Activated CD8-positive, alpha-beta memory T cell treated with anti-CD3 and anti-CD28 coated beads, Interleukin-2, amount 50 U/mL, for 1 hour (primary cell): ENCODE measurements around the gene L2HGDH.
"Not testable (repeated sequence)": the region's sequence is repeated elsewhere in the genome, so short reads cannot be mapped to it uniquely, and the experiment has no call there.

Source experiments
- DNase-seq: peaks from one replicate; pipeline ENCODE4 v3.0.0-alpha.2; 2020; ENCODE audit errors: extremely low read depth

The L2HGDH gene

DNA sequence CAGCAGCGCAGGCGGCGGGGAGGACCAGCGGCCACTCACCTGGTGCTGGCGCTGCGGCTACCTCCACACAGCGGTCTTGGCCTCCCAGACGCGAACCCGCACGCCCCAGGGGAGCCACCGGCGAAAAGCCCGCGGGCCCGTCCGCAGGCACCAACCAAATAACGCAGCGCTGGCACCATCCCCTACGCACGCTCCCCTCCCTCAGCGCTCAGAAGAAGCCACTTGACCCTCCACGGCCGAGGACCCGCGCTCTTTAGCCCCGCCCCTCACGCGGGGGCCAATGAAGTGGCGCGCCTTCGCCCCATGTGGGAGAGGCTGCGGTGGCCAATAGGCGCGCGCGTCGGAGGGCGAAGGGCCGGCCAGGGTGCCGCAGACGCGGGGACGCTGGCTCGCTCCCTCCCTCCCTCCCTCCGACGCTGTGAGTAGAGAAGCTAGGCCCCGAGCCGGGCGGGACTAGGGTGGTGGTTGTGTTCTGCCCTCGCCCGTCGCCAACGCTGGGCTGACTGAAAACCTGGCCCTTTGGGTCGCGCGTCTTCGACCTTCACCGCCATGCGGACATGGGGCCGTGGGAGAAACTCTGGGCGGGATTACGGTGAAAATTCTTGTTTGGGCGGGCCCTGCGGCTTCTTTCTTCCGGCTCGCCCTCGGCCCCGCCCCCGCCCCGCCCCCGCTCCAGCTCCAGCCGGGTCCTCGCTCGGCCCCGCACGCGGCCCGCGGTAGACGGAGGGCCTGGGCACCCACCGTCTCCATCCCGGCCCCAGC lies at the start of gene L2HGDH, which contains the start of gene DMAC2L:
Gene L2HGDH, minus strand, starts transcription at position 258 of the 762 bp plus-strand sequence. Its CDS starts 79 bp downstream, at position 179.
Gene DMAC2L, plus strand, starts transcription at position 353 of the 762 bp plus-strand sequence. CDS start 9,164 bp downstream, outside the sequence.
- peak; percentile 46 for DNase-seq

- DNase-seq, result no peak
These were observed 48.8 kb upstream of the L2HGDH start for GRCh38 chr14:50360851-50361250.

DNA sequence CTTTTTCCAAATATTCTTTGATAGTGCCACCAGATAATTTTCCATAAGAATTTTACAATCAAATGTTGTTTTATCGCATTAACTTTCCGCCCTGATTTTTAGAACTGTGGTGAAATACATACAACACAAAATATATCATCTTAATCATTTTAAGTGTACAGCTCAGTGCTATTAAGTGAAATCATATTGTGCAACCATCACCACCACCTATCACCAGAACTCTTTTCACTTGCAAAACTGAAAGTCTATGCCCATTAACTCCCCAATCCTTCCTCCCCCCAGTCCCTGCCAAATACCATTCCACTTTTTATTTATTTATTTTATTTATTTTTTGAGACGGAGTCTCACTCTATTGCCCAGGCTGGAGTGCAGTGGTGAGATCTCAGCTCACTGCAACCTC lies 48.1 kb upstream of the L2HGDH start:
- no peak for DNase-seq

- no peak for DNase-seq
These were observed 47.6 kb upstream of the L2HGDH start for GRCh38 chr14:50359631-50360030.

DNA sequence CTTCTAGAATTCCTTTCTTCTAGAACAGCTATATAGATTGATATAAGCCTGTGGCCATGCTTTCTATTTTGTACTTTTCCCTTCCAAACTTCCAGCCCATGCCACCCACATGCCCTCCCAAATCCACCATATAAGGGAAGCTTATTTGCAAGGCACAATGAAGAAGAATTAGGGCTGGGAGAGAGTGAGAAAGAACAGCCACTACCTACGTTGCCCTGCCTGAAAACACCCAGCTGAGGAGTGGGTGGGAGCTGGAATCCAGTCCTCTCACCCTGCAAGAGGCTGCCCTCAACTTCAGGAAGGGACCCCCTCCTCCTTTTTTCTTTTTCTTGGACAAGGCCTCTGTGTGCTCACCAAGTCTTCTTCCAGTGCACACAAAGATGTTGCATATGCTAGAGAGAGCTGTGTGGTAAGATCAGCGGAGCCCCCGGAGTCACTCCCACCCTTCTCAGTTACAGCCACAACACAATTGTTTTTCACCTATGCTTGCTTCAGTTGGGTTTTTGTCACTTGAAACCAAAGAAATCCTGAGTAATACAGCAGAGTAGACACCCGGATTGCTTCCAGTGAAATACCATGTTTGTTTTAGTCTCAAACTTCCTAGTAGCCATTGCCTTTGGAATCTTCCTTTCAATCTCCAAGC lies 45.8 kb upstream of the L2HGDH start:
- DNase-seq, result no peak

GRCh38 chr14:50357124-50357523 lies 45.1 kb upstream of the L2HGDH start:
- DNase-seq, result no peak

DNA sequence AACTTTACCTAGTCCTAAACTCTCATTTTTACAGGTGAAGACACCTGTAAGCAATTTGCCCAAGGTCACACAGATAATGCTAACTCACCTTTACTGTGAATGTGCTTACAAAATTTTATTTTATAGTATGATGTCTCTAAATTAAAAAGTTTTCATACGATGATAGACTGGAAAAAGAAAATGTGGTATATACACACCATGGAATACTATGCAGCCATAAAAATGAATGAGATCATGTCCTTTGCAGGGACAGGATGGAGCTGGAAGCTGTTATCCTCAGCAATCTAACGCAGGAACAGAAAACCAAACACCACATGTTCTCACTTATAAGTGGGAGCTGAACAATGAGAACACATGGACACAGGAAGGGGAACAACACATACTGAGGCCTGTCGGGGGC lies 44.3 kb upstream of the L2HGDH start:
- DNase-seq, result not testable (repeated sequence)

- DNase-seq, result no peak
These were observed 43.7 kb upstream of the L2HGDH start for GRCh38 chr14:50355692-50356091.

- DNase-seq, result no peak
These were observed 42.5 kb upstream of the L2HGDH start for GRCh38 chr14:50354527-50354926.

GRCh38 chr14:50353126-50353525 lies 41.1 kb upstream of the L2HGDH start:
- no peak for DNase-seq

GRCh38 chr14:50352584-50352983 lies 40.6 kb upstream of the L2HGDH start:
- DNase-seq, result no peak

DNA sequence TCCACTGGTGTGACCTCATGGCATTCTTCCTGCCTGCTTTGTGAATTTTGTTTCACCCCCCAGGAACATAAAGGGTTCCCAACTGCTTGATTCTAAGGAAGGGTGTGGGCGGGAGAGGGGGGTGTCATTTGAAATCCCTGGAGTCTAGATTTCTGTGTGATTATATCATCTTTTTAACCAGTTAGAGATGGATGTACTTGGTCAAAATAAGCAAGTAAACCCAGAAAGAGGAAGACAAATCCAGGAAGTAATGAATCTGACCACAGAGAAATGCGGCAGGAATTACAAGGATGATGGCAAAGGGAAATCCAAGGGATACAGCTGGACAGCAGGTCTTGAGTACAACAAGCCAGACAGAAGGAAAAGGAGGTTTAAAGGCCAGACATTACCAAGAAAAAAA lies 38.9 kb upstream of the L2HGDH start:
- no peak for DNase-seq

DNA sequence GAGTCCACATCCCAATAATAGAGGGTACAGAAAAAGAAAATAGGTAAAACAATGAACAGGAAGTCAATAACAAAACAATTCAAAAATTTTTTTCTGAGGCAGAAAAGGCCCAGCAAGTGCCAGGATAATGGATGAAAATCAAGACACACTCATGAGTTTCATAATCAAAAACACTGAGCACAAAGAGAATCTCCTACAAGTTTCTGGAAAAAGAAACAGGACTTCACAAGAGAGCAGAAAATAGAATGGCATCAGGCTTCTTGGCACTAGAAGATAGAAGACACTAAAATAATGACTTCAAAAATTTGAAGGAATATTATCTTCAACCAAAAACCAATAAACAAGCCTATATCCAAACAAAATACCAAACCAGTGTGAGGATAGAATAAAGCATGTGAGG lies 36.9 kb upstream of the L2HGDH start:
- DNase-seq, result no peak

DNA sequence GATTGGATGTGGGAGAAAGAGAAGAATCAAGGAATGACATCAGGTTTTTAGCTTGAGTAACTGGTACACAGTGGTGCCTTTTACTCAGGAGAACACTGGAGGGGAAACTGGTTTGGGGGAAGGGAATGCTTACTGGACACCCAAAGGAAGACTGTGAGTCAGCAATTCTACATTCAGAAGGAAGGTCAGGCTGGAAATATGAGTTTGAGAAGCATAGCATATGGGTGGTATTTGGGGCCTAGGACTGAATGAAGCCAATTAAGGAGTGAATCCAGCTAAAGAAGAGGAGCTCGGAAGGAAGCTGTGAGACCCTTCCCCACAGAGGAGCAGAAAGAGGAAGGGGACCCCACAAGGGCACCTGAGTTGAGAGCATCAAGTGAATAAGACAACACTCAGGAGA lies 35.5 kb upstream of the L2HGDH start:
- no peak for DNase-seq

DNA sequence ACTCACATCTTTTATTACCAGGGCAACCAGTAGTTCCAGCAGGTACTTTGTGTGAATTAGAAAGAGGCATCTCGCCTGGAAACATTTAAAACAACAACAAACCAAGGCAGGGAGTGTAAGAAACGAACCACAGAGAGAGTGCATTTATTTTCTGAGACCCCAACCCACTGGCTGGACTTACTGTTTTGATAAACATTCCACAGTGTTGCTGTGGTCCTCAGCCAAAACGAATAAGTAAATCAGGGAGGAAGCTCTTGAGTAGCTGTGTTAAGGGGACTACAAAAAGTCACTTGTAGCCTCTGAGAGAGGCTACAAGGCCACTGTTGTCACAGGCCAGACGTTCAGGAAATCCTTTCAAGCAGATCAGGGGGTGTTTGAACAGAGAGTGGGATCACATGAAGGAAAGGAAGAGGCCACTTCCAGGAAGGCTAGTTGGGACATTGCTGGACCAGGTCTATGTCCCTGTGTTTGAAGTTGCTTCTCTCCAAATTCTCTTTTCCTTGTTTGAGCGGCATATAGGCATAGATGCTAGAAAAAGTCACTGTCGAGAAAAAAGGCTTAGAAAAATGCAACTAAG lies 33.9 kb upstream of the L2HGDH start:
- no peak for DNase-seq

GRCh38 chr14:50344876-50345563 lies 33.0 kb upstream of the L2HGDH start:
- no peak for DNase-seq

DNA sequence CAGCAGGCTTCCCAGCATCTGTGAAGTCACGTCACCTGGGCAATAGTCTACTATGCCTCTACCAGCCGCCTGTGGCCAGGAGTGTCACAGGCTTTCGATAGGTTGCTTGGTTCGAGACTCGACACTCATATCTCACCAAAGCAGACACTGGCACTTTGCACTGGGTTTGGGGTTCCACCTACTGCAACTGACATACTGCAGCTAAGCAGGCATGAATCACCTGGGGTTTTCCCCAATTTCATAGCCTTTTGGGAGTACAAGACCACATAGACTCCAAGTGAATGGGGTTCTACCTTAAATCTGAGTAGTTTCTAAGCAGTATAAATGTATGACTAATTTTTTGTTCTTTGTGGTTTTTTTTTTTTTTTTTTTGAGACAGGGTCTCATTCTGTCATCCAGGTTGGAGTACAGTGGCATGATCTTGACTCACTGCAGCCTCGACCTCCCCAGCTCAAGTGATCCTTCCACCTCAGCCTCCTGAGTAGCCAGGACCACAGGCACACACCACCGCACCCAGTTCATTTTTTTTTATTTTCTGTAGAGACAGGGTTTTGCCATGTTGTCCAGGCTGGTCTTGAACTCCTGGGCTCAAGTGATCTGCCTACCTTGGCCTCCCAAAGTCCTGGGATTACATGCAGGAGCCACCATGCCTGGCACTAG lies 32.2 kb upstream of the L2HGDH start:
- DNase-seq, result no peak

GRCh38 chr14:50343434-50343833 lies 31.4 kb upstream of the L2HGDH start:
- no peak for DNase-seq

DNA sequence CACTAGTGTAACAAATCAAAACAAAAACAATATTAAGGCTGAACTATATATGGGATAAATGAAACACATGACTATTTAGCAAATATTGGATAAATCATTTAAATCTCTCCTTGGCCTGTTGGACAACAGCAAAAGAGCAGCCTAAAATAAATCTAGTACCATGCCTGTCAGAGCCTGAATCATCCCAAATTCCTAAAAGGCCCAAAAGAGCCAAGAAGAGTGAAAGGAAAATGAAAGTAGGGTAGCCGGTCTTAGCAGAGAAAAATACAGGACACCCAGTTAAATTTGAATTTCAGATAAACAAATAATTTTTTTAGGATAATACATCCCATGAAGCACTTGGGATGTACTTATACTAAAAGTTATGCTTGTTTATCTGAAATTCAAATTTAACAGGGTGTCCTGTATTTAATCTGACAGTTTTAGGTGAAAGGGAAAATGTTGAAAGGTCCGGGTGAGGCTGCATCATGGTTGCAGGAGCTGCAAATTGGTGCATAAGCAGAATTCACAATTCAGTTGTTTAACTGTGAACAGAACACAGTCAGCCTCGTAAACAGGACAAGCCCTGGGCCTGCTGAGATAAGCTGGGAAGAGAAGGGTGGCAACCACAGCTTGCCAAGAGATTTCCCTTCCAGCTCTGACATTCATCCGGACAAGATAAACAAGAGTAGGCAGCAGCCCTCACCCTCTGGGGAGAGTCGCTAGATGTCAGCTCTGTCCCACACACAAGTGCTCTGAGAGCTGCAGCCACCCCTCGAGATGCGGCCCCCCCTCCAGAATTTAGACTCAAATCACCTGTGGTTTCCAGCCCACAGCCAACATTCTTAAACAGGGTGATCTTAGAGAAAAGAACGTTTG lies 30.4 kb upstream of the L2HGDH start:
- DNase-seq, result no peak

GRCh38 chr14:50340963-50341362 lies 28.9 kb upstream of the L2HGDH start:
- DNase-seq, result no peak

DNA sequence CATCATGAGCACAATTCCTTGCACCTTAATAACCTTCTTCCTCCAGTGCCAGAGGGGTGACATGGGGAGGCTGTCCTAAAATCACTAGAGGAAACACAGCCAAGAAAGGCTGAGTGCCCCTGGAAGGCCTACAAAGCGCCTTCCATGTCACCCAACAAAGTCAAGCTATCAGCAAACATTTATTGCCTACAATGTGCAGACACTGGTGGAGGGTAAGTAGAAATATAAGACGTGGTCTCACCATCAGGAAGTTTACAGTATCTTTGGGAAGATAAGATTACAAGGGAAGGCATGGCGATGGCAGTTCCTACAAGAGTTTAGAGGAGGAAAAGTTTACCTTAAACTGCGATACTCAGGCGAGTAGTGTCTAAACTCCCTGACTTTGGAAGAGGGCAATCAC lies 28.0 kb upstream of the L2HGDH start:
- no peak for DNase-seq
